Suprapubic skin (tissue), 4 donors: Measurements from ENCODE around the gene VRK3. TPM values are rescaled to one million over a fixed set of nuclear protein-coding genes. Genes with fewer than 3 reads are reported as not detected.

Experiments used
- DNase-seq, 2 donors: peaks; one replicate each; pipeline ENCODE4 v3.0.0-alpha.2; 2019; ENCODE audit warnings: low spot score in 2 of 2
- H3K27ac ChIP-seq: fragments of 200-600 bp; sonication (generic); one replicate; pipeline ENCODE4 v1.5.1; 2019
- H3K27me3 ChIP-seq: fragments of 200-600 bp; sonication (generic); one replicate; pipeline ENCODE4 v1.5.1; 2019
- H3K36me3 ChIP-seq: fragments of 200-600 bp; sonication (generic); one replicate; pipeline ENCODE4 v1.5.1; 2019
- H3K4me1 ChIP-seq: fragments of 200-600 bp; sonication (generic); one replicate; pipeline ENCODE4 v1.5.1; 2019
- H3K4me3 ChIP-seq: fragments of 200-600 bp; sonication (generic); one replicate; pipeline ENCODE4 v1.5.1; 2019; ENCODE audit warnings: mild to moderate bottlenecking
- H3K9me3 ChIP-seq: fragments of 200-600 bp; sonication (generic); one replicate; pipeline ENCODE4 v1.5.1; 2019
- EP300 ChIP-seq: sonication (generic); formaldehyde crosslinking; IDR thresholded peaks from one replicate; pipeline ENCODE4 v1.6.1; 2017; ENCODE audit warnings: antibody characterized with exemption
- POLR2A ChIP-seq, 2 donors: fragments of 450-650 bp; IDR thresholded peaks; one replicate each; pipeline ENCODE4 v1.6.1; 2017; ENCODE audit warnings: antibody characterized with exemption in 2 of 2, mild to moderate bottlenecking in 2 of 2, moderate library complexity in 2 of 2
- POLR2AphosphoS5 ChIP-seq, 3 donors: sonication (generic); formaldehyde crosslinking; IDR thresholded peaks; one replicate each; pipeline ENCODE4 v1.6.1; 2017; ENCODE audit warnings: antibody characterized with exemption in 3 of 3
- WGBS: methylation state at CpG from one replicate; pipeline ENCODE4 v1.1.5; 2018; 5-methylcytosine and 5-hydroxymethylcytosine counted together
- total RNA-seq, 4 donors: library from RNA; depleted of rRNA; stranded (reverse); fragments of >200 nt; gene quantifications; one replicate each; pipeline ENCODE4 v1.1.0, GENCODE V29; 2016
- TF ChIP-seq, protein P1 (sequence below), 2 donors: fragments of 200-600 bp in 1 of 2; fragments of 450-650 bp in 1 of 2; sonication (generic) in 1 of 2; IDR thresholded peaks; one replicate each; pipeline ENCODE4 v1.5.1; 2016 to 2019; ENCODE audit warnings: antibody characterized with exemption in 2 of 2, mild to moderate bottlenecking in 1 of 2, moderate library complexity in 1 of 2

VRK3 gene
- total RNA-seq, 4 donors from 2014 or later: 21.8 to 53.6 (median 35.8) TPM

- H3K27ac ChIP-seq: no peak overlapping the region
- H3K36me3 ChIP-seq: no peaks in the 10 kb centered on the region
- DNase-seq: no peak
- H3K9me3 ChIP-seq: no peaks in the 10 kb centered on the region
- H3K27me3 ChIP-seq: peaks cover 12% of the 10 kb centered on the region
- TF ChIP-seq POLR2A (IDR thresholded peaks at IDR 0.05) (no peak), EP300 (no peak), POLR2AphosphoS5 (IDR thresholded peaks at IDR 0.05) (no peak)
- TF ChIP-seq, protein P1, sequence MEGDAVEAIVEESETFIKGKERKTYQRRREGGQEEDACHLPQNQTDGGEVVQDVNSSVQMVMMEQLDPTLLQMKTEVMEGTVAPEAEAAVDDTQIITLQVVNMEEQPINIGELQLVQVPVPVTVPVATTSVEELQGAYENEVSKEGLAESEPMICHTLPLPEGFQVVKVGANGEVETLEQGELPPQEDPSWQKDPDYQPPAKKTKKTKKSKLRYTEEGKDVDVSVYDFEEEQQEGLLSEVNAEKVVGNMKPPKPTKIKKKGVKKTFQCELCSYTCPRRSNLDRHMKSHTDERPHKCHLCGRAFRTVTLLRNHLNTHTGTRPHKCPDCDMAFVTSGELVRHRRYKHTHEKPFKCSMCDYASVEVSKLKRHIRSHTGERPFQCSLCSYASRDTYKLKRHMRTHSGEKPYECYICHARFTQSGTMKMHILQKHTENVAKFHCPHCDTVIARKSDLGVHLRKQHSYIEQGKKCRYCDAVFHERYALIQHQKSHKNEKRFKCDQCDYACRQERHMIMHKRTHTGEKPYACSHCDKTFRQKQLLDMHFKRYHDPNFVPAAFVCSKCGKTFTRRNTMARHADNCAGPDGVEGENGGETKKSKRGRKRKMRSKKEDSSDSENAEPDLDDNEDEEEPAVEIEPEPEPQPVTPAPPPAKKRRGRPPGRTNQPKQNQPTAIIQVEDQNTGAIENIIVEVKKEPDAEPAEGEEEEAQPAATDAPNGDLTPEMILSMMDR (IDR thresholded peaks at IDR 0.05): no peak
- H3K4me1 ChIP-seq: peaks cover 17% of the 10 kb centered on the region
- 75% methylated on average over 11 of the region's 11 CpGs for WGBS
- H3K4me3 ChIP-seq: no peak overlapping the region
Observed at GRCh38 chr19:49954933-49955332, 70.2 kb downstream of the VRK3 start.

DNA sequence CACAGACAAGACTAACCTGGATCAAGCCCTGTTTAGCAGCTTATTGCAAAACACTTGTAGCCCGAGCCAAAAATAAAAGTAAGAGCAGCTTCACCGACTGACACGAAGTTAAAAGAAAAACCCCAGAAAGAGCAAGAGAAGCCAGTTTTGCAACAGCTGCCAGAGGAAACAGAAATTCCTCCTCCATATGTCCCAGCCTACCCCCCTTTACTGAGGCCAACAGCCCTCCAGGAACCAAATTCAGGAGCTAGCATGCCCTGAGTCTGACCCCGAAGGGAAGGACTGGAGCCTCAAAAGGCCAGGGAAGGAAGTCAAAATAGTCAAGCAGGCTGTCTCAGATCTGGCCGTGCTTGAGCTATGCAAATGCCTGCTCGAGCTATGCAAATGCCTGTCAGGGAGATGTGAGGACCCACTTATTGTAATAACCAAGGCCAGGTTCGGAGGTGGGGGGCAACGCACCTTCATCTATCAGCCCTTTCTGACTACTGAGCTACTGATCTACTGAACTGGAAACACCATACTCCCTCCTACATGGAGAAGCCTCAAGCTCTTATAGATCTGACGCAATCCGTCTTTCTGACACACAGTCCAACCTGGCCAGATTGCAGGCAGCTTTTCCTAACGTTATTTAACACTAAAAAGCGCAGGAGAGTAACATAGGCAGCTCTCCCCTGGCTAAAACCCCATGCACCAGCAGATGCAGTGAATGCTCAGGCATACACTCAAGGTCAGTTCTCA is 70.9 kb downstream of the VRK3 start:
- TF ChIP-seq, protein P1 (IDR thresholded peaks at IDR 0.05): no peak
- no peak for TF ChIP-seq POLR2A (IDR thresholded peaks at IDR 0.05)
- TF ChIP-seq EP300: no peak
- TF ChIP-seq POLR2AphosphoS5 (IDR thresholded peaks at IDR 0.05): no peak
- Histone ChIP-seq H3K27ac (no peak overlapping the region), H3K4me1 (peaks cover 17% of the 10 kb centered on the region), H3K4me3 (no peak overlapping the region), H3K9me3 (no peaks in the 10 kb centered on the region), H3K27me3 (peaks cover 12% of the 10 kb centered on the region), H3K36me3 (no peaks in the 10 kb centered on the region)
- WGBS: 17% methylated on average over 12 of the region's 12 CpGs
- peak in 1 of 2 donors; percentile 23 for DNase-seq

GRCh38 chr19:49953416-49953815 is 71.8 kb downstream of the VRK3 start:
- DNase-seq: peak in 1 of 2 donors; percentile 32
- H3K4me3 ChIP-seq: no peak overlapping the region
- peaks cover 17% of the 10 kb centered on the region for H3K4me1 ChIP-seq
- no peaks in the 10 kb centered on the region for H3K36me3 ChIP-seq
- H3K9me3 ChIP-seq: no peaks in the 10 kb centered on the region
- H3K27me3 ChIP-seq: peaks cover 8% of the 10 kb centered on the region
- TF ChIP-seq POLR2AphosphoS5 (IDR thresholded peaks at IDR 0.05) (no peak), POLR2A (IDR thresholded peaks at IDR 0.05) (no peak), EP300 (no peak)
- TF ChIP-seq, protein P1 (IDR thresholded peaks at IDR 0.05): no peak
- H3K27ac ChIP-seq: no peak overlapping the region
- 62% methylated on average over 7 of the region's 7 CpGs for WGBS

DNA sequence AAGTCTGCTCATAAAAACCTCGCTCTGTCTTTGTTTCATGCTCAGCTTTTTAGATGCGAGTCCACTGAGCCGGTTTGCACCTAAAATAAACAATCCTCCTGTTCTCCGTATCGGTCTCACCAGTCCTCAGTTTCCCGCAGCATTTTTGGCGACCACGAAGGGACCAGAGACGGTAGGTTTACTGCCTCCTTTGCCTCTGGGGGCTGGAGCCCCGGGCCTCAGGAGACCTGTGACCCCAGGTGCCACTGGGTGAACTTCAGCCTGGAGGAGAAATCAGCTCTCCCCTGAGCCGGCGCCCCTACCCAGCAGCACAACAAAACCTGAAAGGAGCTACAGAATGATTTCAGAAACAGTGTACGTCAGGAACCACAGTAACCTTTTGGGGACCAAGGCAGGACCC is 72.3 kb downstream of the VRK3 start:
- H3K4me1 ChIP-seq: peaks cover 17% of the 10 kb centered on the region
- H3K27me3 ChIP-seq: peaks cover 2% of the 10 kb centered on the region
- H3K9me3 ChIP-seq: no peaks in the 10 kb centered on the region
- no peak overlapping the region for H3K4me3 ChIP-seq
- WGBS: 75% methylated on average over 11 of the region's 13 CpGs
- no peak overlapping the region for H3K27ac ChIP-seq
- TF ChIP-seq POLR2A (IDR thresholded peaks at IDR 0.05) (no peak), EP300 (no peak), POLR2AphosphoS5 (IDR thresholded peaks at IDR 0.05) (no peak)
- TF ChIP-seq, protein P1 (IDR thresholded peaks at IDR 0.05): no peak
- no peaks in the 10 kb centered on the region for H3K36me3 ChIP-seq
- DNase-seq: no peak

DNA sequence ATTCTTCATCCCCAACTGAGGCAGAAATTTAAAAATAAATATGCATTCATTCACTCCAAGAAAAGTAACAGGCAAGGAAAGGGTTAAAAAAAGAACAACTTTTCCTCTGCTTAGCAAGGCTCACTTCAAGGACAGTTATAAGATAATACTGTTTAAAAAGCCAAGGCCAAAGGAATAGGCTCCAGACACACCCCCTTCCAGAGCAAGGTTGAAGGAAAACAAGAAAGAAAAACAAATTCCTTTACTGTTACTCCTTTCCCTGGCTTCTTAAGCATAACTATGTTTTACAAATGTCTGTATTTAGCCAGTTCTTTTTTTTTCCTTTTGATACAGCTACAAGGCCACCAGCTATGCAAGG is 72.7 kb downstream of the VRK3 start:
- DNase-seq: no peak
- peaks cover 17% of the 10 kb centered on the region for H3K4me1 ChIP-seq
- no peak overlapping the region for H3K27ac ChIP-seq
- H3K36me3 ChIP-seq: no peaks in the 10 kb centered on the region
- H3K27me3 ChIP-seq: peaks cover 2% of the 10 kb centered on the region
- TF ChIP-seq POLR2A (IDR thresholded peaks at IDR 0.05) (no peak), EP300 (no peak), POLR2AphosphoS5 (IDR thresholded peaks at IDR 0.05) (no peak)
- TF ChIP-seq, protein P1 (IDR thresholded peaks at IDR 0.05): no peak
- H3K4me3 ChIP-seq: no peak overlapping the region
- H3K9me3 ChIP-seq: no peaks in the 10 kb centered on the region
